Stimulated activated CD4-positive, alpha-beta T cell treated with anti-CD3 and anti-CD28 coated beads, Interleukin-15, amount 100 ng/mL, for 48 hours (primary cell): ENCODE data around the gene CDK8.
"Not testable (repeated sequence)": the region's sequence is repeated elsewhere in the genome, so short reads cannot be mapped to it uniquely, and the experiment has no call there.

ENCODE experiments used
- DNase-seq, 2 donors: peaks; one replicate each; pipeline ENCODE4 v3.0.0-alpha.2; 2020; ENCODE audit warnings: low read depth in 2 of 2

Gene CDK8

GRCh38 chr13:26253787-26254582, at the start of gene CDK8:
Gene CDK8 (plus strand): TSS chr13:26254129. CDS start chr13:26254642, 513 bp downstream.
- DNase-seq: peak; percentile 80 to 81

GRCh38 chr13:26208287-26208686, 45.6 kb upstream of the CDK8 start:
- no peak for DNase-seq

- no peak for DNase-seq
These were observed 40.6 kb upstream of the CDK8 start for GRCh38 chr13:26213345-26213744.

GRCh38 chr13:26213982-26214381, 39.9 kb upstream of the CDK8 start:
- DNase-seq: no peak

- no peak for DNase-seq
These were observed 37.9 kb upstream of the CDK8 start for GRCh38 chr13:26216042-26216441.

GRCh38 chr13:26219726-26220125, 34.2 kb upstream of the CDK8 start:
- DNase-seq: no peak

GRCh38 chr13:26220575-26220974, 33.4 kb upstream of the CDK8 start:
- no peak for DNase-seq

- DNase-seq: no peak
These were observed 32.6 kb upstream of the CDK8 start for GRCh38 chr13:26221399-26221720.

GRCh38 chr13:26221721-26222519, 32.0 kb upstream of the CDK8 start, which contains the start of gene RNF6:
Gene RNF6 (minus strand): TSS chr13:26222314. CDS start chr13:26219649, 2,665 bp downstream.
- DNase-seq: peak; percentile 74 to 83

- no peak for DNase-seq
These were observed 31.3 kb upstream of the CDK8 start for GRCh38 chr13:26222520-26223046.

GRCh38 chr13:26225896-26226617, 27.9 kb upstream of the CDK8 start:
- DNase-seq: no peak

GRCh38 chr13:26227166-26227971, 26.6 kb upstream of the CDK8 start:
- no peak for DNase-seq

- DNase-seq: no peak
These were observed 25.8 kb upstream of the CDK8 start for GRCh38 chr13:26228096-26228495.

- DNase-seq: no peak
These were observed 24.8 kb upstream of the CDK8 start for GRCh38 chr13:26229080-26229615.

- no peak for DNase-seq
These were observed 23.2 kb upstream of the CDK8 start for GRCh38 chr13:26230703-26231102.

GRCh38 chr13:26236296-26236695, 17.6 kb upstream of the CDK8 start:
- no peak for DNase-seq

GRCh38 chr13:26246154-26246553, 7.8 kb upstream of the CDK8 start:
- no peak for DNase-seq

GRCh38 chr13:26247011-26247410, 6.9 kb upstream of the CDK8 start:
- DNase-seq: no peak

- DNase-seq: no peak
These were observed 6.3 kb upstream of the CDK8 start for GRCh38 chr13:26247608-26248007.

- no peak for DNase-seq
These were observed 4.4 kb upstream of the CDK8 start for GRCh38 chr13:26249551-26249950.

GRCh38 chr13:26252006-26252405, 1.9 kb upstream of the CDK8 start:
- DNase-seq: not testable (repeated sequence)
